ENCODE data around the gene SLC26A11.

SLC26A11 gene

DNA sequence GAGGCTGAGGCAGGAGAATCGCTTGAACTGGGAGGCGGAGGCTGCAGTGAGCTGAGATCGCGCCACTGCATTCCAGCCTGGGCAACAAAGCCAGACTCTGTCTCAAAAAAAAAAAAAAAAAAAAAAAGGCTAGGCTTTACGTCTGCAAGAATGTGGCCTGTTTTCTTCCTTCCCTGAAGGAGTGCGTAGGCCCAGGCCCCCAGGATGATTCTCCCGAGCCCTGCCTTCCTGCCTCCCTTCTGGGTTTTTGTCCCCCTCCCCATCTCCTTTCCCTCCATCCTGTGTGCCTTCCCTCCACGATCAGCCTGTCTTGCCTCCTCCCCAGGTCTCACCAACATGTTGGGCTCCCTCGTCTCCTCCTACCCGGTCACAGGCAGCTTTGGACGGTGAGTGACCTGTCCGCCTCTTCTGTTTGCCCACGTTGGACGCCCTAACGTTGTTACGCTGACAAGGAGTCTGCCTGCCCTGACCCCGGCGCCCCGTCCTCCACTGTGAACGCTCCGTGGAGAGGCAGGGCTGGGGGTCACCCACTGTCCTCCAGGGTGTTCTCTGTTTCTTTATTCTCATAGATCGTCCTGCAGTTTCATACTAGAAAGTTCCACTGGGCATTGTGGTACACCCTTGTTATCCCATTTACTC, 24.8 kb downstream of the SLC26A11 start:
- DNase-seq (ENCODE audit: low spot score): no peak
- TF ChIP-seq, protein P1, sequence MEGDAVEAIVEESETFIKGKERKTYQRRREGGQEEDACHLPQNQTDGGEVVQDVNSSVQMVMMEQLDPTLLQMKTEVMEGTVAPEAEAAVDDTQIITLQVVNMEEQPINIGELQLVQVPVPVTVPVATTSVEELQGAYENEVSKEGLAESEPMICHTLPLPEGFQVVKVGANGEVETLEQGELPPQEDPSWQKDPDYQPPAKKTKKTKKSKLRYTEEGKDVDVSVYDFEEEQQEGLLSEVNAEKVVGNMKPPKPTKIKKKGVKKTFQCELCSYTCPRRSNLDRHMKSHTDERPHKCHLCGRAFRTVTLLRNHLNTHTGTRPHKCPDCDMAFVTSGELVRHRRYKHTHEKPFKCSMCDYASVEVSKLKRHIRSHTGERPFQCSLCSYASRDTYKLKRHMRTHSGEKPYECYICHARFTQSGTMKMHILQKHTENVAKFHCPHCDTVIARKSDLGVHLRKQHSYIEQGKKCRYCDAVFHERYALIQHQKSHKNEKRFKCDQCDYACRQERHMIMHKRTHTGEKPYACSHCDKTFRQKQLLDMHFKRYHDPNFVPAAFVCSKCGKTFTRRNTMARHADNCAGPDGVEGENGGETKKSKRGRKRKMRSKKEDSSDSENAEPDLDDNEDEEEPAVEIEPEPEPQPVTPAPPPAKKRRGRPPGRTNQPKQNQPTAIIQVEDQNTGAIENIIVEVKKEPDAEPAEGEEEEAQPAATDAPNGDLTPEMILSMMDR (IDR thresholded peaks at IDR 0.05; ENCODE audit: extremely low read depth, missing control alignments): no peak

DNA sequence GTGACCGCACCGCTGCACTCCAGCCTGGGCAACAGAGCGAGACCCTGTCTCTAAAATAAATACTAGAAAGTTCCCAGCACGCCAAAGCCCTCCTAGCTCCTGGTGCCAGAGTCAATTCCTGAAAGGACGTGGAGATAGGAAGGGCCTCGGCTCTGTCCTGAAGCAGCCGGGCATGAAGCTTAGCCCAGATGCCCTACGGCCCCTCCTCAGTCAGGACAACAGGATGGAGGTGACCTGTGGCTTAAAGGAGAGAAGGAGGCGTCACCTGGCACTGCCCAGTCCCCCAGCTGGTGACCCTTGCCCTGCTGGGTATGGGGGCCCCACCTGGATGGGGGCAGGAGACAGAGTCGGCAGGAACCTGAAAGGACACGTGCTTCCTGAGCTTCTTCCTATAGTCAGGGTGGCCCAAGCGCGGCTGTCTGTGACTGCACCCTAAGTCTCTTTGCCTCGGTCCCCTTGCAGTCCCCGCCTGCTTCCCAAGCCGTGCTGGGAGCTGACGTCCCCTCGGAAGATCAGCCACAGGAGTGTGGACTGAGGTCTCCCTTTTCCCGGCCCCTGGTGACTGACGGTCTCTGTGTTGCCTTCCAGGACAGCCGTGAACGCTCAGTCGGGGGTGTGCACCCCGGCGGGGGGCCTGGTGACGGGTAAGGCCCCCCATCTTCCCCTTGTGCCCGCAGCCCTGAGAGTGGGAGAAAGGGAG, 25.5 kb downstream of the SLC26A11 start:
- TF ChIP-seq, protein P1 (IDR thresholded peaks at IDR 0.05; ENCODE audit: extremely low read depth, missing control alignments): no peak

DNA sequence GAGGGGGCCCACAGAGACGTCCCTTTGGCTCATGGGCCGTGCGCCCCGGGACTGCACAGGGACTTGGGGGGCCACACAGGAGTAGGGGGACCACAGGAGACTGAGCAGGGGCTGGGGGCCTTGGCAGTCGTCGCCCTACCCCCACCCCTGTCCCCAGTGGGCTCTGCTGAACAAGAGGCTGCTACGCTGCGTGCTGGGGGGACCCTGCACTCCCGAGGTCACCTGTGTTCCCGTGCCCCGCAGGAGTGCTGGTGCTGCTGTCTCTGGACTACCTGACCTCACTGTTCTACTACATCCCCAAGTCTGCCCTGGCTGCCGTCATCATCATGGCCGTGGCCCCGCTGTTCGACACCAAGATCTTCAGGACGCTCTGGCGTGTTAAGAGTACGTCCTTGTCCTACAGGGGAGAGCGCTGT, 26.0 kb downstream of the SLC26A11 start:
- DNase-seq (ENCODE audit: low spot score): no peak

More for the DNA sequence above, 25.5 kb downstream of the SLC26A11 start:
- no peak for DNase-seq (ENCODE audit: low spot score)

DNA sequence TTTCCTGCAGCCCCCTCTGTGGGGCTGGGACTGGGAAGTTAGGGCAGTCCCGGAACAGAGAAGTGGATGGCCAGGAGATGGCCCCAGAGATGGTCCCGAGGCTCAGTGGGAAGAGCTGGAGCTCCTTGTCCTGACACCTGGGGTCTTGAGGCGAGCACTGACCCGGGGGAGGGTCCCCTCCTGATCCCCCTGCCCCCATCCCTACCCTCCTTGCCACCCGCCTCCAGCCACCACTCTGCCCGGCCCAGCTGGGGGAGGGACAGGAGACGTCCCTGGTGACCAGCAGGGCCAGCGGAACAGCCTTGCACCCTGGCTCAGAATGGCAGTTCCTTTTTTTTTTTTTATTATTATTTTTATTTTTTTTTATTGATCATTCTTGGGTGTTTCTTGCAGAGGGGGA, 26.5 kb downstream of the SLC26A11 start:
- no peak for DNase-seq (ENCODE audit: low spot score)
- TF ChIP-seq, protein P1 (IDR thresholded peaks at IDR 0.05; ENCODE audit: extremely low read depth, missing control alignments): no peak

More for the DNA sequence above, 26.0 kb downstream of the SLC26A11 start:
- TF ChIP-seq, protein P1 (IDR thresholded peaks at IDR 0.05; ENCODE audit: extremely low read depth, missing control alignments): no peak

DNA sequence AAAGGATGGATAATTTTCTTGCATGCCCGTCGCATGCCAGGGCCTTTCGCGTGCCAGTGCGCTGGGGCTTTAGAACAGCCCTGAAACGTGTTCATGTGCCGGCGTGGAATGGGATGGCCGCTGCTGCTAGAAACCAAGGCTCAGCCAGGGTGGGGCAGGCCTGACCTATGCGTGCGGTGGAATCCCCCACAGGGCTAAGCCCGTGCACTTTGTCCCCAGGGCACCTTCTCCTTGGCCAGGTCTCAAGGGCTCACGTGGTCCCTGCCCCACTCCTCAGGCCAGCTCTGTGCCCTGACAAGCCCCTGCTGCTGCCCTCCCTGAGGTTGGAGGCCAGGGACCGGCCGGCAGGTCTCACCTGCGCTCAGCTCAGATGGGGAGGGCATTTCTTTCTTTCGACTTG, 27.3 kb downstream of the SLC26A11 start:
- DNase-seq (ENCODE audit: low spot score): no peak
- TF ChIP-seq, protein P1 (IDR thresholded peaks at IDR 0.05; ENCODE audit: extremely low read depth, missing control alignments): no peak

DNA sequence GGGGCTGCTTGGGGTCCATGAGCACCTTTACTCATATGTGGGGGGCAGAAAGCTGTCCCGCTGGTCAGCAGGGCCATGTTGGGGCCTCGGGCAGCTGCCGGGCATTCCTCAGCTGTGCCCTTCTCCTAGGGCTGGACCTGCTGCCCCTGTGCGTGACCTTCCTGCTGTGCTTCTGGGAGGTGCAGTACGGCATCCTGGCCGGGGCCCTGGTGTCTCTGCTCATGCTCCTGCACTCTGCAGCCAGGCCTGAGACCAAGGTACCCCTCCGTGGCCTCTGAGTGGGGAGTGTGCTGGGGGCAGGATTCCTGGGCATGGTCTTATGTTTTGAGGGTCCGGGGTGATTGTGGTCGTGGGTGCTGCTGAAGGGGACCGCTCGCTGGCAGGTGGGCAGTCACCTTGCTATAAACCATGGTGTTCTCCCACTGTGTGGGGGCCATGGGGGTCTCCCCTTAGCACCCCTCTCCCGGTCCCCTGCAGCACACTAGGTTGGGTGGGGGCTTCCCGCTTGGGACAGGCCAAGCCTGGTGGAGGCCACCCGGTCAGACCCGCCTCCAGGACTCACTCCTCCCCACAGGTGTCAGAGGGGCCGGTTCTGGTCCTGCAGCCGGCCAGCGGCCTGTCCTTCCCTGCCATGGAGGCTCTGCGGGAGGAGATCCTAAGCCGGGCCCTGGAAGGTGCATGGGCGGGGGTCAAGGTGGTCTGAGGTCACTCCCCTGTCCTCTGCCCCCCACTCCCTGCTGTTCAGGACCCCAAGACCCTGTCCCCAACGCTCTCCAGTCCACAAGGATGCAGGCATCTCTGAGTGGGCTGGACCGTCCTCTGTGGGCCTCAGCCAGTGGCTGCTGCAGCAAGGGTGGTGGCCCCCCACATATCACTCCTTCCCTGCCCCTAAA, 28.0 kb downstream of the SLC26A11 start:
- no peak for DNase-seq (ENCODE audit: low spot score)
- TF ChIP-seq, protein P1 (IDR thresholded peaks at IDR 0.05; ENCODE audit: extremely low read depth, missing control alignments): no peak

Measured in GM20000 (cell line).